ENCODE measurements around the gene SEMG1. TPM values are rescaled to one million over a fixed set of nuclear protein-coding genes. Genes with fewer than 3 reads are reported as not detected.

The SEMG1 gene
- total and polyA plus RNA-seq, 9 of the 15 experiments (the other 6 are each of a cell fraction or from before 2014, with no cell fraction given), result not detected

DNA sequence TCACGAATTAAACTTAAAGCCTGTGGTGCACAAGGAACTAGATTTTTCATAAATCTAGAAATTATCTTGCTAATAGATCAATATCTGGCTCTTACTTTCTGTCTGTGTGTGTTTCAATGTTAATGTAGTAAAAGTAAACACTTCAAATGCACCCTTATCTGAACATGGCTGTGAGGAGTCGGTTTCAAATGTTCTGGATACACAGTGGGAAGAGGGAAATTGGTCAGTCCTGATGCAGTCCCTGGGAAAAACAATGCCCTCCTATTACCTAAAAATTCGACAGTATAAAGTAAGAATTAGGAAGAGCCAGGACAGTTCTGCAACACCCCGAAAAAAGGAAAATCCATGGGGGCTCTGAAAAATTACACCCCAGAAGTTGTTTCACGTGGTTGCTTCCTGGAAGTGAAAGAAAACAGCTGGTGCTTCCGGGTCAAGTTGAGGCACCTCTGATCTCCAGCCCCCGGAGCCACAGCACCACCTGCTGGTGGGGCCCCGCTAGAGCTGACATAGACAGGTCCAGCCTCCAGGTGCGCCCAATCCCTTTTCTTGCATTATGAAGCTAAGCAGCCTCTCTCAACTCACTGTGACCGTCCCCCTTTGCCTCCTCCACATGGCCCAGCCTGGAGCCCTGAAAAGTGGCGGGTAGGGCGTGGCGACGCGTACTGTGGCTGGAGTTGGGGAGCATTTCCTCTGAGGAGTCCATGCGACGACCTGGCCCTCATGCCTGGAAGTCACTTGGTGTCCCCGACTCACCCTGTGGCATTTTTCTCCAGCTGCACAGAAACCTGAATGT, 22.6 kb downstream of the SEMG1 start (continued):
- TF ChIP-seq, protein P1, sequence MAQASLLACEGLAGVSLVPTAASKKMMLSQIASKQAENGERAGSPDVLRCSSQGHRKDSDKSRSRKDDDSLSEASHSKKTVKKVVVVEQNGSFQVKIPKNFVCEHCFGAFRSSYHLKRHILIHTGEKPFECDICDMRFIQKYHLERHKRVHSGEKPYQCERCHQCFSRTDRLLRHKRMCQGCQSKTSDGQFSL (CRISPR knock-in tag; IDR thresholded peaks at IDR 0.05), result no peak
- TF ChIP-seq, protein P1 (tag; IDR thresholded peaks at IDR 0.05), result no peak
- TF ChIP-seq DMBX1 (CRISPR knock-in tag; IDR thresholded peaks at IDR 0.05; ENCODE audit: borderline replicate concordance), result peak; percentile 68; the same call in 1 of the 2 replicates
- TF ChIP-seq EHMT2 (IDR thresholded peaks at IDR 0.05), result peak; percentile 86; the same call in 1 of the 2 replicates
- 0 out of 2 replicates have a peak, but pooled peaks have one; percentile 13 for TF ChIP-seq KLF16 (IDR thresholded peaks at IDR 0.05)
- TF ChIP-seq RBM22 (IDR thresholded peaks at IDR 0.05; ENCODE audit: low read depth, low read length, poor library complexity, severe bottlenecking), result no peak
- peak; percentile 28; the same call in 1 of the 2 replicates for TF ChIP-seq L3MBTL2 (IDR thresholded peaks at IDR 0.05)
- no peak for TF ChIP-seq ZNF668 (CRISPR knock-in tag; IDR thresholded peaks at IDR 0.05)
- TF ChIP-seq RAD51 (IDR thresholded peaks at IDR 0.05; ENCODE audit: borderline replicate concordance, low read depth), result no peak
- TF ChIP-seq, protein P2, sequence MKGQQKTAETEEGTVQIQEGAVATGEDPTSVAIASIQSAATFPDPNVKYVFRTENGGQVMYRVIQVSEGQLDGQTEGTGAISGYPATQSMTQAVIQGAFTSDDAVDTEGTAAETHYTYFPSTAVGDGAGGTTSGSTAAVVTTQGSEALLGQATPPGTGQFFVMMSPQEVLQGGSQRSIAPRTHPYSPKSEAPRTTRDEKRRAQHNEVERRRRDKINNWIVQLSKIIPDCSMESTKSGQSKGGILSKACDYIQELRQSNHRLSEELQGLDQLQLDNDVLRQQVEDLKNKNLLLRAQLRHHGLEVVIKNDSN (CRISPR knock-in tag; IDR thresholded peaks at IDR 0.05), result no peak
- peak; percentile 56 for TF ChIP-seq PHF20 (IDR thresholded peaks at IDR 0.05; ENCODE audit: partially characterized antibody)
- no peak for TF ChIP-seq IFI16 (CRISPR knock-in tag; IDR thresholded peaks at IDR 0.05)
- TF ChIP-seq NFRKB (IDR thresholded peaks at IDR 0.05; ENCODE audit: low read depth), result no peak
- TF ChIP-seq GABPB1 (CRISPR knock-in tag; IDR thresholded peaks at IDR 0.05), result peak; percentile 59; the same call in 1 of the 2 replicates
- TF ChIP-seq SRSF3 (IDR thresholded peaks at IDR 0.05; ENCODE audit: insufficient read depth, low read length), result no peak
- TF ChIP-seq MNT (conservative IDR thresholded peaks at IDR 0.05), result 0 out of 4 replicates have a peak, but pooled peaks of 1 of the 2 experiments have one; percentile 45
- no peak for TF ChIP-seq CCAR2 (IDR thresholded peaks at IDR 0.05; ENCODE audit: low read depth, low read length)
- TF ChIP-seq CXXC5 (CRISPR knock-in tag; IDR thresholded peaks at IDR 0.05), result 0 out of 2 replicates have a peak, but pooled peaks have one; percentile 54

Measured in K562 (cell line).